ENCODE measurements around the gene KCNT2.

DNA sequence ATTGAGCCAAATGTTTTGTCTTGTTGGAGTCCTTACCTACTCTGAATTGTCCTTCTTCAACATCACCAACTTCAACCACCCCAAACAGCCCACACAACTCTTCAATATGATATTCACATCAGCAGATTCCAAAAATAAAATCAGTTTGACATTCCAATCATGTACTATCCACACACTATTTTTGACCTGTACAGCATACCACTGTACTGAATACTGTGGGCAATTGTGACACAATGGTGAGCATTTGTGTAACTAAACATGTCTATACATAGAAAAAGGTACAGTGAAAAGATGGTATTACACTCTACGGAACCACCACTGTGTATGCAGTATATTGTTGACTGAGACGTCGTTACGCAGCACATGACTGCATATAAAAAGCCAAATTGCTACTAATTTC, 223.1 kb downstream of the KCNT2 start:
- TF ChIP-seq, protein P1, sequence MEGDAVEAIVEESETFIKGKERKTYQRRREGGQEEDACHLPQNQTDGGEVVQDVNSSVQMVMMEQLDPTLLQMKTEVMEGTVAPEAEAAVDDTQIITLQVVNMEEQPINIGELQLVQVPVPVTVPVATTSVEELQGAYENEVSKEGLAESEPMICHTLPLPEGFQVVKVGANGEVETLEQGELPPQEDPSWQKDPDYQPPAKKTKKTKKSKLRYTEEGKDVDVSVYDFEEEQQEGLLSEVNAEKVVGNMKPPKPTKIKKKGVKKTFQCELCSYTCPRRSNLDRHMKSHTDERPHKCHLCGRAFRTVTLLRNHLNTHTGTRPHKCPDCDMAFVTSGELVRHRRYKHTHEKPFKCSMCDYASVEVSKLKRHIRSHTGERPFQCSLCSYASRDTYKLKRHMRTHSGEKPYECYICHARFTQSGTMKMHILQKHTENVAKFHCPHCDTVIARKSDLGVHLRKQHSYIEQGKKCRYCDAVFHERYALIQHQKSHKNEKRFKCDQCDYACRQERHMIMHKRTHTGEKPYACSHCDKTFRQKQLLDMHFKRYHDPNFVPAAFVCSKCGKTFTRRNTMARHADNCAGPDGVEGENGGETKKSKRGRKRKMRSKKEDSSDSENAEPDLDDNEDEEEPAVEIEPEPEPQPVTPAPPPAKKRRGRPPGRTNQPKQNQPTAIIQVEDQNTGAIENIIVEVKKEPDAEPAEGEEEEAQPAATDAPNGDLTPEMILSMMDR (IDR thresholded peaks at IDR 0.05) = no peak
- no peak for TF ChIP-seq POLR2AphosphoS5 (IDR thresholded peaks at IDR 0.05; ENCODE audit: low read depth, low read length)
- TF ChIP-seq TCF7L2 (IDR thresholded peaks at IDR 0.05; ENCODE audit: low read depth, low read length) = no peak
